GM12892 (cell line): ENCODE measurements around the gene MRPL42.

ENCODE experiments used
- POLR2A ChIP-seq: IDR thresholded peaks from 2 replicates; pipeline ENCODE4 v1.6.1; 2011; ENCODE audit warnings: low read depth, low read length, control low read depth
- POLR2AphosphoS5 ChIP-seq: IDR thresholded peaks from 2 replicates; pipeline ENCODE4 v1.6.1; 2011; ENCODE audit warnings: low read depth, low read length, control low read depth
- TAF1 ChIP-seq: IDR thresholded peaks from 2 replicates; pipeline ENCODE4 v1.6.1; 2011; ENCODE audit warnings: low read depth, mild to moderate bottlenecking, control low read depth, low read length, borderline replicate concordance

DNA sequence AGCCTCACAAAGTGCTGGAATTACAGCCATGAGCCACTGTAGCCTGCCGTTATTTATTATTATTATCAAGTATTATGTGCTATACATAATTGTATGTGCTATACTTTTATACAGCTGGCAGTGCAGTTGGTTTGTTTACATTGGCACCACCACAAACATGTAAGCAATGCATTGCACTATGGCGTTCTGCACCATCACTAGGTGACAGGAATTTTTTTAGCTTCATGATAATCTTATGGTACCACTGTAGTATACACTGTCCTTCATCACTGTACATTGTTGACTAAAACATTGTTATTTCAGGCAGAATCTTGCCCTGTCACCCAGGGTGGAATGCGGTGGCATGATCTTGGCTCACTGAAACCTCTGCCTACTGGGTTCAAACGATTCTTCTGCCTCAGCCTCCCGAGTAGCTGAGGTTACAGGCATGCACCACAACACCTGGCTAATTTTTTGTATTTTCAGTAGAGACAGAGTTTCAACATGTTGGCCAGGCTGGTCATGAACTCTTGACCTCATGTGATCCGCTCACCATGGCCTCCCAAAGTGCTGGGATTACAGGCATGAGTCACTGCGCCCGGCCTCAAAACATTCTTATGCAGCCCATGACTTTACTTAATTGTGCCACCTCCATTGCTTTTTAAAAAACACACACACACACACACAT, 17.1 kb downstream of the MRPL42 start:
- TF ChIP-seq POLR2A (no peak), POLR2AphosphoS5 (no peak), TAF1 (no peak)
